SU-DHL-6 (cell line): Measurements from ENCODE around the gene LRP6.
"Not testable (repeated sequence)": the region's sequence is repeated elsewhere in the genome, so short reads cannot be mapped to it uniquely, and the experiment has no call there.

Experiments
- H2AFZ ChIP-seq: fragments of 200-600 bp; sonication (generic); 2 replicates; pipeline ENCODE4 v1.6.1; 2014; ENCODE audit warnings: low read depth, mild to moderate bottlenecking, moderate library complexity, mixed read lengths, antibody characterized with exemption, low read length; ENCODE audit not compliant: severe bottlenecking
- H3F3A ChIP-seq: fragments of 200-600 bp; shearing (Covaris generic); 2 replicates; pipeline ENCODE4 v1.6.0; 2016; ENCODE audit warnings: antibody characterized with exemption, mild to moderate bottlenecking; ENCODE audit not compliant: insufficient read depth
- H3K27ac ChIP-seq: fragments of 200-600 bp; sonication (generic); 2 replicates; pipeline ENCODE4 v1.5.1; 2016; ENCODE audit warnings: low read depth, mild to moderate bottlenecking, low read length, moderate library complexity, mixed read lengths
- H3K27me3 ChIP-seq: fragments of 200-600 bp; sonication (generic), shearing (Covaris generic); 2 replicates; pipeline ENCODE4 v1.6.0; 2014; ENCODE audit warnings: mild to moderate bottlenecking, low read length
- H3K36me3 ChIP-seq: fragments of 200-600 bp; sonication (generic); 2 replicates; pipeline ENCODE4 v1.6.1; 2014; ENCODE audit warnings: mild to moderate bottlenecking, low read length, mixed read lengths
- H3K4me2 ChIP-seq: fragments of 300-600, 200-600 bp; shearing (Covaris generic), sonication (generic); 2 replicates; pipeline ENCODE4 v1.6.0; 2014; ENCODE audit warnings: low read length, low read depth, mild to moderate bottlenecking; ENCODE audit not compliant: poor library complexity, severe bottlenecking
- H3K4me3 ChIP-seq: fragments of 200-600 bp; sonication (generic); 2 replicates; pipeline ENCODE4 v1.5.1; 2014; ENCODE audit warnings: antibody characterized with exemption, low read length, mild to moderate bottlenecking, mixed read lengths; ENCODE audit not compliant: insufficient read depth, poor library complexity, severe bottlenecking
- H3K79me2 ChIP-seq: fragments of 200-600 bp; sonication (generic); 2 replicates; pipeline ENCODE4 v1.6.1; 2014; ENCODE audit warnings: mild to moderate bottlenecking, low read length, moderate library complexity; ENCODE audit not compliant: insufficient read depth
- H3K9ac ChIP-seq: fragments of 200-600 bp; sonication (generic); 2 replicates; pipeline ENCODE4 v1.7.0; 2014; ENCODE audit warnings: mild to moderate bottlenecking, low read length
- H3K9me2 ChIP-seq: fragments of 200-600 bp; sonication (generic); replicated peaks from 2 replicates; pipeline ENCODE4 v1.6.1; 2014; ENCODE audit warnings: low read length; ENCODE audit not compliant: insufficient read depth
- H3K9me3 ChIP-seq: fragments of 200-600 bp; sonication (generic); 2 replicates; pipeline ENCODE4 v1.6.1; 2014; ENCODE audit warnings: low read length, mixed read lengths; ENCODE audit not compliant: insufficient read depth
- H4K20me1 ChIP-seq: fragments of 200-600 bp; sonication (generic); 2 replicates; pipeline ENCODE4 v1.6.1; 2014; ENCODE audit warnings: low read depth, mild to moderate bottlenecking, antibody characterized with exemption, low read length, moderate library complexity, mixed read lengths
- EZH2phosphoT487 ChIP-seq: fragments of 200-600 bp; sonication (generic), shearing (Covaris generic); conservative IDR thresholded peaks from 2 replicates; pipeline ENCODE4 v1.6.1; 2018; ENCODE audit warnings: mild to moderate bottlenecking, antibody characterized with exemption, low read length, moderate library complexity, mixed read lengths
- TF ChIP-seq, protein P1 (sequence below): fragments of 200-600 bp; sonication (generic); IDR thresholded peaks from one replicate; pipeline ENCODE4 v1.5.1; 2017; ENCODE audit warnings: antibody characterized with exemption, mild to moderate bottlenecking, low read length, moderate library complexity; ENCODE audit not compliant: insufficient read depth, poor library complexity, severe bottlenecking

The LRP6 gene

DNA sequence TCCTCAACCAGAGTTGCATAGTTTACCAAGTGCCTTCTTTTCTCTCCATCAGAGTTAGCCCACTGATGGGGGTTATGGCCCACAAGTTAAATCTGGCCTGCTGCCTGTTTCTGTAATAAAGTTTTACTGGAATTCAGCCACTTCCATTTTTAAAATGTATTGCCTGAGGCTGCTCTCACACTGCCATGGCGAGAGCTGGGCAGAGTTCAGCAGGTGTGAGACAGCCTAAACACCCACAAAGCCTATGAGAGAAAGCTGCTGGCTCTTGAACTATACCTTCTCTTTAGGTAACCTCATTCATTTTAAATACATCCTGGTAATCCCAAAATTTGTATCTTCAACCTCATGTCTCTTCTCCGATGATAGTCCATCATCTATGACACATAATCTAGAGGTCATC is 110.0 kb downstream of the LRP6 start:
- H3K27me3 ChIP-seq: no peaks in the 10 kb centered on the region
- no peaks in the 10 kb centered on the region for H3F3A ChIP-seq
- H3K9me3 ChIP-seq: no peaks in the 10 kb centered on the region
- no peak overlapping the region for H2AFZ ChIP-seq
- H3K36me3 ChIP-seq: no peaks in the 10 kb centered on the region
- H3K9me2 ChIP-seq: no peaks in the 10 kb centered on the region
- H3K4me2 ChIP-seq: no peak overlapping the region
- TF ChIP-seq EZH2phosphoT487: no peak
- TF ChIP-seq, protein P1, sequence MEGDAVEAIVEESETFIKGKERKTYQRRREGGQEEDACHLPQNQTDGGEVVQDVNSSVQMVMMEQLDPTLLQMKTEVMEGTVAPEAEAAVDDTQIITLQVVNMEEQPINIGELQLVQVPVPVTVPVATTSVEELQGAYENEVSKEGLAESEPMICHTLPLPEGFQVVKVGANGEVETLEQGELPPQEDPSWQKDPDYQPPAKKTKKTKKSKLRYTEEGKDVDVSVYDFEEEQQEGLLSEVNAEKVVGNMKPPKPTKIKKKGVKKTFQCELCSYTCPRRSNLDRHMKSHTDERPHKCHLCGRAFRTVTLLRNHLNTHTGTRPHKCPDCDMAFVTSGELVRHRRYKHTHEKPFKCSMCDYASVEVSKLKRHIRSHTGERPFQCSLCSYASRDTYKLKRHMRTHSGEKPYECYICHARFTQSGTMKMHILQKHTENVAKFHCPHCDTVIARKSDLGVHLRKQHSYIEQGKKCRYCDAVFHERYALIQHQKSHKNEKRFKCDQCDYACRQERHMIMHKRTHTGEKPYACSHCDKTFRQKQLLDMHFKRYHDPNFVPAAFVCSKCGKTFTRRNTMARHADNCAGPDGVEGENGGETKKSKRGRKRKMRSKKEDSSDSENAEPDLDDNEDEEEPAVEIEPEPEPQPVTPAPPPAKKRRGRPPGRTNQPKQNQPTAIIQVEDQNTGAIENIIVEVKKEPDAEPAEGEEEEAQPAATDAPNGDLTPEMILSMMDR: no peak
- no peak overlapping the region for H3K4me3 ChIP-seq
- H3K27ac ChIP-seq: no peak overlapping the region
- no peak overlapping the region for H3K9ac ChIP-seq
- H3K79me2 ChIP-seq: no peaks in the 10 kb centered on the region
- no peaks in the 10 kb centered on the region for H4K20me1 ChIP-seq

DNA sequence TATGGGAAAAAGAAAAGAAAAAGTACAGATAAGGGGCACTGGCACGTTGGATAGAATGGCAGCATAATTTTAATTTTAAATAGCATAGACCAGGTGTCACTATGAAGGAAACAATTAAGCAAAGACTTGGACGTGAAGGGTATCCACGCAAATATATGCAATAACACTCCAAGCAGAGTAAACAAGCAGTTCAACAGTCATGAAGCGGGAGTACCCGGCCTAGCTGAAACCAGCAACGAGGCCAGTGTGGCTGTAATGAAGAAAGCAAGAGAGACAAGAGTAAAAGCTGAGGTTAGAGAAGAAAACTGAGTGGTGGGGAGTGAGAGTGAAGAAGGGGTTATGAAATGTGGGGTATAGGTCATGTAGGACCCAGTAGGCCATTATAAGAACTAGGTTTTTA is 110.7 kb downstream of the LRP6 start:
- Histone ChIP-seq H3K4me3 (no peak overlapping the region), H3K9me3 (no peaks in the 10 kb centered on the region), H3F3A (no peaks in the 10 kb centered on the region), H3K9me2 (no peaks in the 10 kb centered on the region), H3K79me2 (no peaks in the 10 kb centered on the region), H2AFZ (no peak overlapping the region), H3K36me3 (no peaks in the 10 kb centered on the region), H4K20me1 (no peaks in the 10 kb centered on the region), H3K9ac (no peak overlapping the region), H3K4me2 (no peak overlapping the region), H3K27ac (no peak overlapping the region), H3K27me3 (no peaks in the 10 kb centered on the region)
- no peak for TF ChIP-seq EZH2phosphoT487
- TF ChIP-seq, protein P1: no peak

DNA sequence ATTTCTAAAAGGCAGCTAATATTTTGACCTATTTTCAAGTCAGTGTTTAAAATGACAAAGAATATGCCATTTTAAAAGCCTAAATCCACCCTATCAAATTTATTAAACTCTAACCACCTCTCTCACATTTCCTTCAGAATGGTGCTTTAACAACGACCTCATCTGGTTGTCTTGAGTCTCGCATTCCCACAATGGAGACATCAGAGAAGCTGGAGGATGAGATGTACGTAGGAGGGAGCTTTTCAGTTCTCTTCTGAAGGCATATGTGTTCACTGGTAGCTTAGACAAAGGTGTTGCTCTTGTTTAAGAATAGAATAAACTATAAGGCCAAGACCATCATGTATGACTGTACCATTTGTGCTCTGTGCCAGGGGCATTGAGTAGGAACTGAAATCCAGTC is 113.2 kb downstream of the LRP6 start:
- Histone ChIP-seq H3K9me3 (no peaks in the 10 kb centered on the region), H3K27me3 (no peaks in the 10 kb centered on the region), H3K9me2 (no peaks in the 10 kb centered on the region), H3K27ac (no peak overlapping the region), H3K4me3 (no peak overlapping the region), H3K9ac (no peak overlapping the region), H3K4me2 (no peak overlapping the region), H3F3A (no peaks in the 10 kb centered on the region), H4K20me1 (no peaks in the 10 kb centered on the region), H2AFZ (no peak overlapping the region), H3K36me3 (no peaks in the 10 kb centered on the region), H3K79me2 (no peaks in the 10 kb centered on the region)
- TF ChIP-seq EZH2phosphoT487: no peak
- TF ChIP-seq, protein P1: no peak

DNA sequence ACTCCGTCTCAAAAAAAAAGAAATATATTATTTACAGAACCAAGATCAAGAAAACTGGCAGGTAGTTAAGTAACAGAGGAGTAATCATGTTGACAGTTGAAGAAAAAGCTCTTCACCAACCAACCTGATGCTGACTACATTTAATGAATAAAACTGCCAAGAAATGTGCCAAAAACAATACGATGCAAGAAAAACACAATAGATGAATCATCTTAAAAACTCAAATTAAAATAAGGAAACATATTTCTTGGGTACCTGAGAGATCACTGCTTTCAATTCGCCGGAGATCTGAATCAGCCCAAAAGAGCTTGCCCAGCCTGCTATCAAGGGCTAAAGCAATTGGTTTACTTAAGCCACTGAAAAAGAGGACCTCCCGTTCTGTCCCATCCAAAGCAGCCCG is 119.7 kb downstream of the LRP6 start:
- TF ChIP-seq, protein P1: no peak
- no peak for TF ChIP-seq EZH2phosphoT487
- Histone ChIP-seq H3K4me3 (no peak overlapping the region), H3K9ac (no peak overlapping the region), H4K20me1 (no peaks in the 10 kb centered on the region), H3K27ac (no peak overlapping the region), H3K79me2 (no peaks in the 10 kb centered on the region), H2AFZ (no peak overlapping the region), H3K27me3 (no peaks in the 10 kb centered on the region), H3K36me3 (no peaks in the 10 kb centered on the region), H3K9me2 (no peaks in the 10 kb centered on the region), H3F3A (no peaks in the 10 kb centered on the region), H3K4me2 (no peak overlapping the region), H3K9me3 (no peaks in the 10 kb centered on the region)

DNA sequence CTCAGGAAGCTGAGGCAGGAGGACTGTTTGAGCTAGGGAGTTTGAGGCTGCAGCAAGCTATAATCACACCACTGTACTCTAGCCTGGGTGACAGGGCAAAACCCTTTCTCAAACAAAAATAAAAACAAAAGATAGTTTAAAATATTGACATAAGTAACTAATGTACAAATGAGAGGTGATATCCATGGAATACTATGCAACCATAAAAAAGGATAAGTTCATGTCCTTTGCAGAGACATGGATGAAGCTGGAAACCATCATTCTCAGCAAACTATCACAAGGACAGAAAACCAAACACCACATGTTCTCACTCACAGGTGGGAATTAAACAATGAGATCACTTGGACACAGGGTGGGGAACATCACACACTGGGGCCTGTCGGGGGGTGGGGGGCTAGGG is 122.3 kb downstream of the LRP6 start:
- not testable (repeated sequence) for H3K9me2 ChIP-seq, H4K20me1 ChIP-seq, H2AFZ ChIP-seq, H3K79me2 ChIP-seq, H3K4me3 ChIP-seq, H3K36me3 ChIP-seq, H3K9me3 ChIP-seq, H3F3A ChIP-seq, H3K9ac ChIP-seq, H3K4me2 ChIP-seq, H3K27ac ChIP-seq, H3K27me3 ChIP-seq
